HG03442 (cell line): ENCODE results near the gene LRRC4C.

Source experiments
- ATAC-seq: cut with Tn5 transposase; IDR thresholded peaks from one replicate; pipeline ENCODE4 v1.9.1; 2021; ENCODE audit warnings: mild to moderate bottlenecking, moderate library complexity; ENCODE audit not compliant: unreplicated experiment

Gene LRRC4C

GRCh38 chr11:41274831-41275230, 184.6 kb downstream of the LRRC4C start:
- no peak for ATAC-seq

- ATAC-seq = no peak
Observed at GRCh38 chr11:41273908-41274307, 185.5 kb downstream of the LRRC4C start.

- ATAC-seq = no peak
Observed at GRCh38 chr11:41267451-41267850, 192.0 kb downstream of the LRRC4C start.

DNA sequence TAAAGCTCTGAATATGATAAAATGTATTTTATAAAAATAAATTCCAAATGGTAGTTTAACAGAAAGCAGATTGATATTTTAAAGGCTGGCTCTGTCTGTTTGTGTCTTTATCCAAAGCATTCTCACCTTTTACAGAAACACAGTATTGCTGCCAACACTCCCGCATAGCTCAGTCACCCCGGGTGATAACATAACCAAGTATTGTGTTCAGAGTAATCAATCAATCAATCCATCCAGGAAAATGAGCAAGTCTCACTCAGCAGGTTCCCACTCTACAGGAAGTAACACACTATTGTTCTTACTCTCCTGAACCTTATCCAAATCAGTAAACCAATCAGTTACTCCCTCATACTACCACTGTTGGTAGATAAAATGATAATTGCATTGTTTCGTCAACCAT, 203.4 kb downstream of the LRRC4C start:
- ATAC-seq = no peak

GRCh38 chr11:41254966-41255365, 204.5 kb downstream of the LRRC4C start:
- ATAC-seq = no peak

GRCh38 chr11:41250408-41250935, 209.0 kb downstream of the LRRC4C start:
- no peak for ATAC-seq

- ATAC-seq = no peak
Observed at GRCh38 chr11:41247621-41248020, 211.8 kb downstream of the LRRC4C start.

GRCh38 chr11:41246399-41246745, 213.1 kb downstream of the LRRC4C start:
- no peak for ATAC-seq

GRCh38 chr11:41245704-41246398, 213.6 kb downstream of the LRRC4C start:
- no peak for ATAC-seq

GRCh38 chr11:41245184-41245583, 214.3 kb downstream of the LRRC4C start:
- no peak for ATAC-seq

- no peak for ATAC-seq
Observed at GRCh38 chr11:41237382-41237781, 222.1 kb downstream of the LRRC4C start.

DNA sequence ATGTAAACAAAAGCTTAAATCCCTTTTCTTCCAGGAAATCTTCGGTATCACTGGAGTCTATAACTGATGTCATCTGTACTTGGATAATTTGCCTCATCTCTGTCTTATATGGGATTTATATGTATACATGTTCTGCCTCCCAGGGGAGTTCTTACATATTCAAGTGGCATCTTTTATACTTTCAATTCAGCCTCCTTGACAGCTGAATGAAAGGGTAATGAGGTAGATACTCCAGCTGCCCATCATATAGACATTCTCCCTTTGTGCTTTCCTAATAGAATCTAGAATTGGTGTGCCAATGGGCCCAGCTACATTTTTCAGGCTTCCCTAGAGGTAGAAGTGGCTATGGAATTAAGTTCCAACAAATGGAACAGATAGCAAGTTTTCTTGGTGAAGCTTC, 223.8 kb downstream of the LRRC4C start:
- ATAC-seq = no peak

GRCh38 chr11:41225856-41226633, 233.4 kb downstream of the LRRC4C start:
- no peak for ATAC-seq

DNA sequence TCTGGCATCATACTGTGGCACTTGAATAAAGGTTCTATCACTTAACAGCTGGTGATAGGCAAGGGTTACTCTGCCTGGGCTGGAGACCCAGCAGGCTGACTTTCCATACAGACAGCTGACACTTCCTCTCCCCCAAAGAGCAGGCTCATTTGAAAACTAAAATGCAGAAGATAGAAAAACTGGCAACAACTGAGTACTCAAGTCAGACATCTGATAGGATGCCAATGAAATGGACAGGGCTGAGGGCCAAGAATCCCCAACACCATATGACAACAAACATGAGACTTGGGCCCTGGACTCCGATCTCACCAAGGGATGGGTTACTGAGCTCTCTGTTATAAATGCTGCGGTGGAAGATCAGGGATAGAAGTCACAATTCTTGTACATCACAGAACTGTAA, 237.2 kb downstream of the LRRC4C start:
- ATAC-seq = no peak

DNA sequence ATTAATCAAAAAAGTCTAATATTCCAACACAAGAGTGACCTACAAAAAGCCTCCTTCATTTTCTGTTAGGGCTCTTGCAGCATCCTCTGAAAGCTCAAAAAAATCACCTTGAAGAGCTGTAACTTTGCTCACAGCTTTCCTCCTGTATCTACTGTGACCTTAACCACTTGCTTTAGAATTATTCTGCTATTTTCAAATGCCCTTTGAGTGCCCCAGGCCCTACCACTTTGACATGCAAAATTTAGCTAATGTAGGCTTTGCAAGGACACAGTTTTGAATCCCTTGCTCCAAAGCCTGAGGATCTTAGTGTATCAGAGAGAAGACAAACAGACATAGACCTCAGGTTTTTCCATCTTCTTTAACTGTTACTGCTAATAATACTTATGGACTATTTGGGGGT, 253.1 kb downstream of the LRRC4C start:
- ATAC-seq = no peak

GRCh38 chr11:41201156-41201555, 258.3 kb downstream of the LRRC4C start:
- ATAC-seq = no peak

- no peak for ATAC-seq
Observed at GRCh38 chr11:41190437-41191082, 268.9 kb downstream of the LRRC4C start.

DNA sequence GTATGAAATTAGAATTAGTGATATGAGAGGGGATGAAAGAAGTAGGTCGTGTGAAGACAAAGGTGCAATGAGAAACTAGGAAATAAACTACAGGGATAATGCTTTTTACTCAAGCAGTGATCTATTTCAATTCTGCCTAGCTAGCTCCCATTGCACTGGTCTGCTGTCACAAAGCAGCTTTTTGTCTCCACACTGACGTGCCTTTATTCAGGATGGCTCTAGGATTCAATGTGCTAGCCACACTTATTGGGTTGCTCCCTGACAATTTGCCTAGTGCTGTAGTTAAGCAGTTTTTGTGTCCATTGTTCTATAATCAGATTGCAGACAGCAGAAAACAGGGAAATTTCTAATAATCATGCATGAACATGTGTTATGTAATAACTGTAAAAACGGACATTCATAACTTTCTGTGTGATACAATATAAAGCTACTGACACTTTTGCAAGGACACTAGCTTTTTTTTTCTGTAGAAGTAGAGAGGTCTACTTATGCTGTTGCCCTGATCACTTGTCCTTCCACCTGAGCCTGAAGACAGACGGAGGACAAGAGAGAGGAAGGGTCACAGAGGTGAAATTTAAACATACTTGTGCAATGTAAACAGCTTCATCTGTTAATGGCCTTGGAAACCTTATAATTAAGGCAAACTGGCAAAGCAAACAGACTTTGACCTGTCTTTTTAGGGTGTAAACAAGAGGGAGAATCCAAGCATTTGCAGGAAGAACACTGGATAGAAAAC, 269.6 kb downstream of the LRRC4C start:
- ATAC-seq = no peak

GRCh38 chr11:41177791-41178190, 281.7 kb downstream of the LRRC4C start:
- no peak for ATAC-seq

DNA sequence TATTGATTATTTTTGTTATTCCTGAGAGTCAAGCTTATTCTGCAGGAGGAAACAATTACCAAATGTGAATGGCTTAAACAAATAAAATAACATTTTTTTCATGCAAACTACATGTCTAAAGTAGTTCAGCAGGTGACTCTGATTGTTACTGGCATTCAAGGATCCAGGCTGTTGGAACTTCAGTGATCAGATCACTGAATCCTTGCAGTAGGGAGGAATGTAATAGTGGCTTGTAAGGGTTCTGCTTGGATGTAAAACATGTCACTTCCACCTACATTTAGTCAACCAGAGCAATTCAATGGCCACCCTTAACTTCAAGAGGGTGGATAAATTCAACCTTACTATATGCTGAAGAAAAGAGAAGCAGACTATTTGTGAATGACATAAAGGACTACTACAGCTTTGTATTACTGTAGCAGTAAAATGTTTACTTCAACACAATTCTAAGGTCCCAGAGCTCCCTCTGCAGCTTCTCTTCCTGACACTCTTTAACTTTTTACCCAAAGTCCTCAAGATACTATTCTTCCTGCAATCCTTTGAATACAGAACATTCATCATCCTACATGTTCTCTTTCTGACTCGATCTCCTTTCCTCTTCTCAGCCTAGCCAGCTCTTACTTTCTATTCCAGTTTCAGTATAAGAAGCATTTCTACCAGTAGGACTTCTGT, 284.0 kb downstream of the LRRC4C start:
- no peak for ATAC-seq

DNA sequence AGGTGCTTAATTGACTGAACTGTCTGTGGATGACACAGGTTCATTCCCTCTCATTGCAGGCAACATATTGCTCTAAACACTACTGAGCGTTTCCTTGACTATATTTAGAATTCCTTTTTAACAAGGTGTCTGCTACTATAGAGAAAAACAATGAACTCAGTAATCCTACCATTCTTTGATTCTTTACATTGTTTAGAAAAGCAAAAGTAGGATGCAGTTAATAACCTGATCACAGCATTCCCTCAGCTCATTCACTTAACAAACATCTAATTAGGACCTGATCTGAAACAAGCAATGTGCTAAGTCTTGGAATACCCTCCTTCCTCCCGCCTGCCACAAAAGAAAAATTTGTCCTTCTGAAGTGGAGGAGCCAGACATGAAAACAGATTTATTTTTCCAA, 313.1 kb downstream of the LRRC4C start:
- no peak for ATAC-seq
